GM12878 (cell line): ENCODE results near the gene HYAL1. TPM values are rescaled to one million over a fixed set of nuclear protein-coding genes. Genes with fewer than 3 reads are reported as not detected.

Source experiments
- ATAC-seq: fragments of 200-7000 bp; cut with Tn5 transposase; 3 replicates; pipeline ENCODE4 v1.9.1; 2020; ENCODE audit warnings: mild to moderate bottlenecking, moderate library complexity
- BruUV-seq: library from RNA; stranded (reverse); fragments of 400-500 nt; replicated peaks from 2 replicates; lab custom pipeline; 2021; lab: Mats Ljungman, UMichigan
- CTCF ChIA-PET: fragments of 300-600 bp; sonication (Branson Sonifier 250); formaldehyde crosslinking; extraction: SDS; loops from one replicate; lab custom pipeline; 2021; ENCODE audit warnings: inconsistent platforms; lab: Yijun Ruan, JAX
- POLR2A ChIA-PET: fragments of 350-600 bp; formaldehyde crosslinking; extraction: SDS; loops from one replicate; lab custom pipeline; 2021; ENCODE audit warnings: inconsistent platforms; lab: Charles Lee
- RAD21 ChIA-PET: fragments of 300-600 bp; sonication (Branson Sonifier 250); formaldehyde crosslinking; loops from one replicate; lab custom pipeline; 2023; ENCODE audit warnings: antibody characterized with exemption; ENCODE audit not compliant: unreplicated experiment; lab: Charles Lee
- SMC1A ChIA-PET: fragments of 300-600 bp; sonication (Branson Sonifier 250); formaldehyde crosslinking; loops from one replicate; lab custom pipeline; 2023; ENCODE audit not compliant: unreplicated experiment, uncharacterized antibody; lab: Charles Lee
- DNase-seq: peaks from one replicate; pipeline ENCODE4 v3.0.0-alpha.2; 2011; ENCODE audit warnings: low read depth, low spot score
- FAIRE-seq: peaks from 3 replicates; lab custom pipeline; 2011; peaks lifted over from hg19 to GRCh38; lab: Jason Lieb, UNC
- H2AFZ ChIP-seq: 2 replicates; pipeline ENCODE4 v1.6.0; 2011; ENCODE audit warnings: low read depth, low read length, control low read depth; ENCODE audit not compliant: control insufficient read depth
- H3K27ac ChIP-seq: 2 replicates; pipeline ENCODE4 v1.5.1; 2011; ENCODE audit warnings: control low read depth; ENCODE audit not compliant: control insufficient read depth, insufficient read depth
- H3K27me3 ChIP-seq, 2 experiments: replicated peaks in 1 of 2; 2 replicates each; pipeline versions ENCODE4 v1.6.0 to v1.6.1; 2011; ENCODE audit warnings: low read length in 1 of 2; ENCODE audit not compliant: control insufficient read depth in 2 of 2, insufficient read depth in 2 of 2
- H3K36me3 ChIP-seq, 2 experiments: 2 replicates each; pipeline ENCODE4 v1.5.1; 2011; ENCODE audit warnings: low read length in 1 of 2; ENCODE audit not compliant: control insufficient read depth in 2 of 2, insufficient read depth in 2 of 2
- H3K4me1 ChIP-seq: 2 replicates; pipeline ENCODE4 v1.6.1; 2011; ENCODE audit warnings: mild to moderate bottlenecking, low read length, moderate library complexity, mixed read lengths; ENCODE audit not compliant: control insufficient read depth, insufficient read depth
- H3K4me2 ChIP-seq: 2 replicates; pipeline ENCODE4 v1.6.0; 2011; ENCODE audit warnings: control low read depth; ENCODE audit not compliant: control insufficient read depth, insufficient read depth
- H3K4me3 ChIP-seq: fragments of 200-600 bp; sonication (generic); 2 replicates; pipeline ENCODE4 v1.5.1; 2016
- H3K79me2 ChIP-seq: 2 replicates; pipeline ENCODE4 v1.6.0; 2011; ENCODE audit warnings: low read length; ENCODE audit not compliant: control insufficient read depth, insufficient read depth
- H3K9ac ChIP-seq: 2 replicates; pipeline ENCODE4 v1.8.0; 2011; ENCODE audit warnings: low read length, control low read depth, mixed read lengths; ENCODE audit not compliant: control insufficient read depth, insufficient read depth
- H3K9me3 ChIP-seq: replicated peaks from 3 replicates; pipeline ENCODE4 v1.5.1; 2011; ENCODE audit warnings: mild to moderate bottlenecking, low read length; ENCODE audit not compliant: control insufficient read depth, insufficient read depth
- H4K20me1 ChIP-seq: 2 replicates; pipeline ENCODE4 v1.6.0; 2011; ENCODE audit not compliant: control insufficient read depth, insufficient read depth
- EGR1 ChIP-seq, 2 experiments: IDR thresholded peaks; 1 replicate in 1 of 2; 2 replicates in 1 of 2; pipeline ENCODE4 v1.6.1; 2011 to 2012; ENCODE audit warnings: low read depth in 2 of 2, low read length in 2 of 2, borderline replicate concordance in 1 of 2, mild to moderate bottlenecking in 1 of 2, moderate library complexity in 1 of 2
- GABPA ChIP-seq: IDR thresholded peaks from 2 replicates; pipeline ENCODE4 v1.6.1; 2014; ENCODE audit warnings: antibody characterized with exemption, low read depth, mild to moderate bottlenecking, inconsistent platforms
- ZNF384 ChIP-seq: IDR thresholded peaks from 2 replicates; pipeline ENCODE4 v1.6.1; 2012; ENCODE audit warnings: low read depth, mild to moderate bottlenecking, low read length, improper control_type of control experiment, borderline replicate concordance
- WGBS: methylation state at CpG from one replicate; pipeline ENCODE4 v1.1.6; 2016; ENCODE audit warnings: low lambda C conversion rate; ENCODE audit not compliant: insufficient replicate concordance, insufficient coverage; ENCODE audit errors: missing lambda C conversion rate; 5-methylcytosine and 5-hydroxymethylcytosine counted together
- in situ Hi-C: fragments of 300-500 bp; cut with MboI; formaldehyde crosslinking; loops from 9 replicates; pipeline ENCODE4 v1.14.3; 2018; ENCODE audit warnings: mixed read lengths
- intact Hi-C: fragments of 100-400 bp; cut with micrococcal nuclease; formaldehyde crosslinking; loops from one replicate; pipeline ENCODE4 v1.14.2; 2022; ENCODE audit not compliant: unreplicated experiment
- polyA plus RNA-seq, 11 experiments: library from polyadenylated mRNA; depleted of rRNA in 4 of 11; unstranded in 6 of 11; stranded (reverse) in 5 of 11; fragments of >200 nt; fragmentation: Nextera tagmentation in 4 of 11; fragmentation: Illumina TruSeq in 1 of 11; extraction: Ambion mirVana in 4 of 11; extraction: Trizol in 1 of 11; gene quantifications; 1 replicate in 1 of 11; 2 replicates in 10 of 11; pipeline versions ENCODE4 v1.2.1 to v1.2.3, GENCODE V29; 2011 to 2016; ENCODE audit warnings: inconsistent platforms in 2 of 11, missing spikeins in 2 of 11, low read depth in 1 of 11
- total RNA-seq, 4 experiments: library from RNA; depleted of rRNA in 3 of 4; stranded (reverse); fragments of >200 nt in 3 of 4; fragmentation: Illumina TruSeq in 1 of 4; extraction: Trizol in 1 of 4; gene quantifications; 2 replicates each; pipeline versions ENCODE4 v1.2.1 to v1.2.3, GENCODE V29; 2013 to 2021
- TF ChIP-seq, protein P1 (sequence below): fragments of 450-650 bp; formaldehyde crosslinking; IDR thresholded peaks from 2 replicates; pipeline ENCODE4 v1.4.0; 2022; ENCODE audit warnings: mild to moderate bottlenecking, moderate library complexity

The HYAL1 gene
- total and polyA plus RNA-seq, 10 of the 15 experiments (the other 5 are each of a cell fraction or from before 2014, with no cell fraction given): 0.04 to 0.55 (median 0.18) TPM; not detected in 2

DNA sequence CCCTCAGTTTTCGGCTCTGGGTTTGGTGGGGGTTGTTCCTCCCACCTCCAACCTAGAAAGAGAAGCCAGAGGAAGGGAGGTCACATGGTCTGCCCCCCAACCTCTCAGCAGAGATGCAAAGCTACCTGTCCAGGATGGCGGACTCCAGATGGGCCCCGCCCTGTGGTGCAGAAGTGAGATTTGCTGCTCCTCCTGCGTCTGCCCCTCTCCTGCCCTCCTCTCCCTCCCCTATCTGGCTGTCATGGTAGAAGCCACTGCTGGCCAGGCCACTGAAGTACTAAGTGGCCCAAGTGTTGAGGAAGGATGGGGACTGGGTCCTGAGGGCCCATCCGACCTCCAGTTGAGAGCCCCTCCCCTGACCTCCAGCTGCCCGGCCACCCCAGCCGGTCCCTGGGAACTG is 36.5 kb downstream of the HYAL1 start:
- Histone ChIP-seq H3K79me2 (no peaks in the 10 kb centered on the region), H3K36me3 (no peaks in the 10 kb centered on the region), H3K27me3 (peaks cover 0 to 4% of the 10 kb centered on the region in 2 experiments; a peak in 1 of 4 replicates), H3K4me3 (no peak overlapping the region), H3K9me3 (no peaks in the 10 kb centered on the region), H3K4me2 (no peak overlapping the region), H3K4me1 (no peaks in the 10 kb centered on the region), H4K20me1 (no peaks in the 10 kb centered on the region), H3K9ac (no peak overlapping the region), H3K27ac (no peak overlapping the region), H2AFZ (no peak overlapping the region)
- WGBS: 35% methylated on average over 7 of the region's 7 CpGs
- in situ Hi-C loops: no loop called here
- TF ChIP-seq EGR1 (IDR thresholded peaks at IDR 0.05; ENCODE audit: borderline replicate concordance in 1 of 2, low read depth in 2 of 2, low read length in 2 of 2) (no peak), GABPA (no peak), ZNF384 (no peak)
- TF ChIP-seq, protein P1, sequence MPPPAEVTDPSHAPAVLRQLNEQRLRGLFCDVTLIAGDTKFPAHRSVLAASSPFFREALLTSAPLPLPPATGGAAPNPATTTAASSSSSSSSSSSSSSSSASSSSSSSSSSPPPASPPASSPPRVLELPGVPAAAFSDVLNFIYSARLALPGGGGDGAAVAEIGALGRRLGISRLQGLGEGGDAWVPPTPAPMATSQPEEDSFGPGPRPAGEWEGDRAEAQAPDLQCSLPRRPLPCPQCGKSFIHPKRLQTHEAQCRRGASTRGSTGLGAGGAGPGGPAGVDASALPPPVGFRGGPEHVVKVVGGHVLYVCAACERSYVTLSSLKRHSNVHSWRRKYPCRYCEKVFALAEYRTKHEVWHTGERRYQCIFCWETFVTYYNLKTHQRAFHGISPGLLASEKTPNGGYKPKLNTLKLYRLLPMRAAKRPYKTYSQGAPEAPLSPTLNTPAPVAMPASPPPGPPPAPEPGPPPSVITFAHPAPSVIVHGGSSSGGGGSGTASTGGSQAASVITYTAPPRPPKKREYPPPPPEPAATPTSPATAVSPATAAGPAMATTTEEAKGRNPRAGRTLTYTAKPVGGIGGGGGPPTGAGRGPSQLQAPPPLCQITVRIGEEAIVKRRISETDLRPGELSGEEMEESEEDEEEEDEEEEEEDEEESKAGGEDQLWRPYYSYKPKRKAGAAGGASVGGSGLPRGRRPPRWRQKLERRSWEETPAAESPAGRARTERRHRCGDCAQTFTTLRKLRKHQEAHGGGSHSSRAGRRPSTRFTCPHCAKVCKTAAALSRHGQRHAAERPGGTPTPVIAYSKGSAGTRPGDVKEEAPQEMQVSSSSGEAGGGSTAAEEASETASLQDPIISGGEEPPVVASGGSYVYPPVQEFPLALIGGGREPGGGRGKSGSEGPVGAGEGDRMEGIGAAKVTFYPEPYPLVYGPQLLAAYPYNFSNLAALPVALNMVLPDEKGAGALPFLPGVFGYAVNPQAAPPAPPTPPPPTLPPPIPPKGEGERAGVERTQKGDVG (CRISPR knock-in tag): no peak
- RAD21 ChIA-PET: interaction anchor here (1.4 kb wide), 1 partner anchor 20 kb away, joined by 3 read pairs; no protein-coding TSS in a partner anchor
- CTCF ChIA-PET: interaction anchor here (1.0 to 1.9 kb wide), 3 partner anchors 19 to 40 kb away, joined by 3 to 6 read pairs (median 6); no protein-coding TSS in a partner anchor
- no peak for DNase-seq
- POLR2A ChIA-PET: interaction anchor here (0.5 kb wide), 1 partner anchor 30 kb away, joined by 4 read pairs; no protein-coding TSS in a partner anchor
- SMC1A ChIA-PET: no interaction called here
- intact Hi-C loops: no loop called here
- no TSS peak for BruUV-seq
- FAIRE-seq: no peak
- ATAC-seq: no peak
